ENCODE results near the gene CENPV. TPM values are rescaled to one million over a fixed set of nuclear protein-coding genes. Genes with fewer than 3 reads are reported as not detected.
A peak's percentile ranks its signal among the peaks of the same experiment; 100 is the strongest.
"Not testable (repeated sequence)": the region's sequence is repeated elsewhere in the genome, so short reads cannot be mapped to it uniquely, and the experiment has no call there.

CENPV gene
- polyA plus RNA-seq, 1 donor: 136 TPM

DNA sequence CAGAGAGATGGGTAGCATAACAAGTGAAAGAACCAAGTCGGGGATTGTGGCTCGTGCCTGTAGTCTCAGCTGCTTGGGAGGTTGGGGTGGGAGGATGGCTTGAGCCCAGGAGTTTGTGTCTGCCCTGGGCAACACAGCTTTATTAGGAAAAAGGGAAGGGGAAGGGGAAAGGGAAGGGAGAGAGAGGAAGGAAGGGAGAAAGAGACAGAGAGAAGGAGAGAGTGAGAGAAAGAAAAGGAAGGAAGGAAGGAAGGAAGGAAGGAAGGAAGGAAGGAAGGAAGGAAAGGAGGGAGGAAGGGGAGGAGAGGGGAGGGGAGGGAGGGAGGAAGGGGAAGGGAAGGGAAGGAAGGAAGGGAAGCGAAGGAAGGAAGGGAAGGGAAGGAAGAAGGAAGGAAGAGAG is 33.3 kb downstream of the CENPV start:
- peaks cover 16% of the 10 kb centered on the region for H3K36me3 ChIP-seq (ENCODE audit: control insufficient read depth, insufficient read depth, low read length)
- H3K27me3 ChIP-seq (ENCODE audit: control insufficient read depth, insufficient read depth, low read length): no peaks in the 10 kb centered on the region
- H3K4me3 ChIP-seq (ENCODE audit: low read length): no peak overlapping the region
- no peak for DNase-seq
- no peaks in the 10 kb centered on the region for H3K4me1 ChIP-seq (ENCODE audit: control insufficient read depth, insufficient read depth, low read length)
- H3K27ac ChIP-seq (ENCODE audit: low read length): no peak overlapping the region
- 100% methylated on average over 1 of the region's 3 CpGs for WGBS (ENCODE audit: insufficient coverage, low lambda C conversion rate)
- H3K9me3 ChIP-seq (ENCODE audit: control insufficient read depth, low read depth, low read length): no peaks in the 10 kb centered on the region

- H3K27me3 ChIP-seq (ENCODE audit: control insufficient read depth, insufficient read depth, low read length): no peaks in the 10 kb centered on the region
- H3K36me3 ChIP-seq (ENCODE audit: control insufficient read depth, insufficient read depth, low read length): peaks cover 12% of the 10 kb centered on the region
- WGBS (ENCODE audit: insufficient coverage, low lambda C conversion rate): no CpG with 5 or more reads among the region's 3 CpGs
- H3K4me1 ChIP-seq (ENCODE audit: control insufficient read depth, insufficient read depth, low read length): peaks cover 17% of the 10 kb centered on the region
- no peak for DNase-seq
- no peak overlapping the region for H3K4me3 ChIP-seq (ENCODE audit: low read length)
- peaks cover 6% of the 10 kb centered on the region for H3K9me3 ChIP-seq (ENCODE audit: control insufficient read depth, low read depth, low read length)
- no peak overlapping the region for H3K27ac ChIP-seq (ENCODE audit: low read length)
Measured at GRCh38 chr17:16314859-16315258, 38.4 kb downstream of the CENPV start.

DNA sequence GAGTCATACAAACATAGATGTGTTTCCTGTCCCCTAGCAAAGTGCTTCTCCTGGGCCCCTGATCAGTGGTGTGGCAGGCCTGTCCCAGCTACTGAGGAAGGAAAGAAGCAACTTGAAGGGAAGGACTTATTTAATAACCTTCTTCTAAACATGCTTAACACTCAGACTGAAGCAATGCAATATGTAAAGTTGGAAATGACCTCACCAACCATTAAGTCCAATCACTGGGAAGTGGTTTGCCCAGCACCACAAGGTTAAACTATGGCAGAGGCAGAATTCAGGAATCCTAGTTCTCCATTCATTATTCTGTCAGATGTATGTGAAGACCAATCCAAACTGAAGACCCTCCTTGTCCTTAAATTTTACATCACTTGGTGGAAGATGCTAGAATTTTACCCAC is 39.1 kb downstream of the CENPV start:
- H3K27ac ChIP-seq (ENCODE audit: low read length): peak overlapping the region; percentile 84
- H3K27me3 ChIP-seq (ENCODE audit: control insufficient read depth, insufficient read depth, low read length): no peaks in the 10 kb centered on the region
- H3K4me3 ChIP-seq (ENCODE audit: low read length): no peak overlapping the region
- H3K36me3 ChIP-seq (ENCODE audit: control insufficient read depth, insufficient read depth, low read length): peaks cover 12% of the 10 kb centered on the region
- DNase-seq: no peak
- peaks cover 17% of the 10 kb centered on the region for H3K4me1 ChIP-seq (ENCODE audit: control insufficient read depth, insufficient read depth, low read length)
- peaks cover 6% of the 10 kb centered on the region for H3K9me3 ChIP-seq (ENCODE audit: control insufficient read depth, low read depth, low read length)

- Histone ChIP-seq H3K36me3 (ENCODE audit: control insufficient read depth, insufficient read depth, low read length) (peaks cover 8% of the 10 kb centered on the region), H3K27me3 (ENCODE audit: control insufficient read depth, insufficient read depth, low read length) (no peaks in the 10 kb centered on the region), H3K4me3 (ENCODE audit: low read length) (no peak overlapping the region), H3K9me3 (ENCODE audit: control insufficient read depth, low read depth, low read length) (peaks cover 6% of the 10 kb centered on the region), H3K4me1 (ENCODE audit: control insufficient read depth, insufficient read depth, low read length) (peaks cover 17% of the 10 kb centered on the region), H3K27ac (ENCODE audit: low read length) (peak overlapping the region; percentile 84)
- no CpG with 5 or more reads among the region's 7 CpGs for WGBS (ENCODE audit: insufficient coverage, low lambda C conversion rate)
- DNase-seq: peak; percentile 76 to 90
Measured at GRCh38 chr17:16313139-16314090, 39.9 kb downstream of the CENPV start.

- H3K27ac ChIP-seq (ENCODE audit: low read length); H3K4me3 ChIP-seq (ENCODE audit: low read length); H3K9me3 ChIP-seq (ENCODE audit: control insufficient read depth, low read depth, low read length); DNase-seq; H3K27me3 ChIP-seq (ENCODE audit: control insufficient read depth, insufficient read depth, low read length); H3K36me3 ChIP-seq (ENCODE audit: control insufficient read depth, insufficient read depth, low read length): not testable (repeated sequence)
- no CpG with 5 or more reads among the region's 34 CpGs for WGBS (ENCODE audit: insufficient coverage, low lambda C conversion rate)
- peaks cover 22% of the 10 kb centered on the region for H3K4me1 ChIP-seq (ENCODE audit: control insufficient read depth, insufficient read depth, low read length)
Measured at GRCh38 chr17:16312061-16312460, 41.2 kb downstream of the CENPV start.

- Histone ChIP-seq H3K36me3 (ENCODE audit: control insufficient read depth, insufficient read depth, low read length) (peaks cover 4% of the 10 kb centered on the region), H3K4me3 (ENCODE audit: low read length) (no peak overlapping the region), H3K27ac (ENCODE audit: low read length) (peak overlapping the region; percentile 48), H3K27me3 (ENCODE audit: control insufficient read depth, insufficient read depth, low read length) (no peaks in the 10 kb centered on the region), H3K9me3 (ENCODE audit: control insufficient read depth, low read depth, low read length) (no peaks in the 10 kb centered on the region), H3K4me1 (ENCODE audit: control insufficient read depth, insufficient read depth, low read length) (peaks cover 18% of the 10 kb centered on the region)
- peak; percentile 47 to 75 for DNase-seq
- WGBS (ENCODE audit: insufficient coverage, low lambda C conversion rate): no CpG with 5 or more reads among the region's 8 CpGs
Measured at GRCh38 chr17:16306211-16306610, 47.1 kb downstream of the CENPV start.

DNA sequence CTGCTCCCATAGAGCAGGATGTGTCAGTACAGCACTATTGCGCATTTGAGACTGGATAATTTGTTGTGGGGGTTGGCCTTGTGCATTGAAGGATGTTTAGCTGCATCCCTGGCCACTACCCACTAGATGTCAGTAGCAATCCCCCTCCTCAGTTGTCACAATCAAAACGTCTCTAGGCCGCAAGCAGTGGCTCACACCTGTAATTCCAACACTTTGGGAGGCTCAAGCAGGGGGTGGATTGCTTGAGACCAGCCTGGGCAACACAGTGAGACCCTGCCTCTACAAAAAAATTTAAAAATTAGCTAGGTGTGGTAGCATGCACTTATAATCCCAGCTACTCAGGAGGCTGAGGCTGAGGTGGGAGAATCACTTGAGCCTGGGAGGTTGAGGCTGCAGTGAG is 48.4 kb downstream of the CENPV start:
- H3K4me3 ChIP-seq (ENCODE audit: low read length): no peak overlapping the region
- peaks cover 4% of the 10 kb centered on the region for H3K36me3 ChIP-seq (ENCODE audit: control insufficient read depth, insufficient read depth, low read length)
- no CpG with 5 or more reads among the region's 3 CpGs for WGBS (ENCODE audit: insufficient coverage, low lambda C conversion rate)
- no peaks in the 10 kb centered on the region for H3K9me3 ChIP-seq (ENCODE audit: control insufficient read depth, low read depth, low read length)
- DNase-seq: peak in 1 of 2 donors; percentile 62
- H3K27ac ChIP-seq (ENCODE audit: low read length): no peak overlapping the region
- peaks cover 29% of the 10 kb centered on the region for H3K4me1 ChIP-seq (ENCODE audit: control insufficient read depth, insufficient read depth, low read length)
- H3K27me3 ChIP-seq (ENCODE audit: control insufficient read depth, insufficient read depth, low read length): no peaks in the 10 kb centered on the region

- no CpG with 5 or more reads among the region's 4 CpGs for WGBS (ENCODE audit: insufficient coverage, low lambda C conversion rate)
- peaks cover 45% of the 10 kb centered on the region for H3K4me1 ChIP-seq (ENCODE audit: control insufficient read depth, insufficient read depth, low read length)
- DNase-seq: no peak
- no peak overlapping the region for H3K4me3 ChIP-seq (ENCODE audit: low read length)
- H3K9me3 ChIP-seq (ENCODE audit: control insufficient read depth, low read depth, low read length): no peaks in the 10 kb centered on the region
- peaks cover 4% of the 10 kb centered on the region for H3K36me3 ChIP-seq (ENCODE audit: control insufficient read depth, insufficient read depth, low read length)
- no peaks in the 10 kb centered on the region for H3K27me3 ChIP-seq (ENCODE audit: control insufficient read depth, insufficient read depth, low read length)
- H3K27ac ChIP-seq (ENCODE audit: low read length): no peak overlapping the region
Measured at GRCh38 chr17:16302856-16303255, 50.4 kb downstream of the CENPV start.

- Histone ChIP-seq H3K4me3 (ENCODE audit: low read length) (no peak overlapping the region), H3K27me3 (ENCODE audit: control insufficient read depth, insufficient read depth, low read length) (no peaks in the 10 kb centered on the region), H3K27ac (ENCODE audit: low read length) (no peak overlapping the region), H3K9me3 (ENCODE audit: control insufficient read depth, low read depth, low read length) (no peaks in the 10 kb centered on the region), H3K36me3 (ENCODE audit: control insufficient read depth, insufficient read depth, low read length) (peaks cover 4% of the 10 kb centered on the region), H3K4me1 (ENCODE audit: control insufficient read depth, insufficient read depth, low read length) (peaks cover 50% of the 10 kb centered on the region)
- no peak for DNase-seq
- WGBS (ENCODE audit: insufficient coverage, low lambda C conversion rate): 88% methylated on average over 1 of the region's 13 CpGs
Measured at GRCh38 chr17:16301963-16302855, 51.1 kb downstream of the CENPV start.

GRCh38 chr17:16300554-16300953 is 52.7 kb downstream of the CENPV start:
- H3K4me1 ChIP-seq (ENCODE audit: control insufficient read depth, insufficient read depth, low read length): peaks cover 39% of the 10 kb centered on the region
- H3K4me3 ChIP-seq (ENCODE audit: low read length): no peak overlapping the region
- WGBS (ENCODE audit: insufficient coverage, low lambda C conversion rate): 86% methylated on average over 1 of the region's 3 CpGs
- H3K36me3 ChIP-seq (ENCODE audit: control insufficient read depth, insufficient read depth, low read length): peaks cover 4% of the 10 kb centered on the region
- no peaks in the 10 kb centered on the region for H3K27me3 ChIP-seq (ENCODE audit: control insufficient read depth, insufficient read depth, low read length)
- no peak for DNase-seq
- peak overlapping the region; percentile 98 for H3K27ac ChIP-seq (ENCODE audit: low read length)
- no peaks in the 10 kb centered on the region for H3K9me3 ChIP-seq (ENCODE audit: control insufficient read depth, low read depth, low read length)
